ENCODE data around the gene TIMM8A. TPM values are rescaled to one million over a fixed set of nuclear protein-coding genes. Genes with fewer than 3 reads are reported as not detected.

Gene TIMM8A
- total RNA-seq, result 4.0 and 4.1 TPM in 2 replicates

GRCh38 chrX:101348452-101349192 is at the start of gene TIMM8A:
TIMM8A (minus strand) TSS chrX:101348742; CDS start chrX:101348664, 78 bp downstream.

GRCh38 chrX:101390664-101391525 is 42.4 kb upstream of the TIMM8A start, which contains the start of gene RPL36A:
RPL36A (plus strand) TSS chrX:101391011; CDS start chrX:101391044, 33 bp downstream.

GRCh38 chrX:101385795-101386541 is 37.4 kb upstream of the TIMM8A start, which contains the start of gene BTK:
BTK (minus strand) TSS chrX:101386191; CDS start chrX:101375284, 10,907 bp downstream.

Other genes starting within 250 kb of the TIMM8A start
- gene DRP2, start 129.0 kb downstream of the TIMM8A start, total RNA-seq, result 1.0 and 1.8 TPM in 2 replicates
- 0.20 and 0.26 TPM in 2 replicates for gene TAF7L, start 57.4 kb downstream of the TIMM8A start, total RNA-seq
- gene BTK, start 37.4 kb upstream of the TIMM8A start, total RNA-seq, result not detected in 2 replicates
- gene RPL36A, start 42.3 kb upstream of the TIMM8A start, total RNA-seq, result 381 and 482 TPM in 2 replicates
- 18.3 and 23.0 TPM in 2 replicates for gene GLA, start 59.2 kb upstream of the TIMM8A start, total RNA-seq
- gene HNRNPH2, start 59.5 kb upstream of the TIMM8A start, total RNA-seq, result 55.9 and 72.3 TPM in 2 replicates
- gene ARMCX4, start 136.7 kb upstream of the TIMM8A start, total RNA-seq, result 4.4 and 7.3 TPM in 2 replicates
- 40.6 and 51.0 TPM in 2 replicates for gene ARMCX1, start 201.8 kb upstream of the TIMM8A start, total RNA-seq